NT2/D1 (cell line): ENCODE measurements around the gene SPRR1A.

ENCODE experiments used
- SUZ12 ChIP-seq: IDR thresholded peaks from 2 replicates; pipeline ENCODE4 v1.6.1; 2011; ENCODE audit not compliant: insufficient read length, insufficient read depth; ENCODE audit errors: extremely low read depth
- YY1 ChIP-seq: IDR thresholded peaks from 2 replicates; pipeline ENCODE4 v1.6.1; 2011; ENCODE audit not compliant: insufficient read length, insufficient read depth
- ZNF274 ChIP-seq: IDR thresholded peaks from 2 replicates; pipeline ENCODE4 v1.6.1; 2011; ENCODE audit warnings: mild to moderate bottlenecking, low read depth, low read length

- TF ChIP-seq SUZ12 (no peak), YY1 (no peak), ZNF274 (no peak)
Observed at GRCh38 chr1:152980676-152981075, 3.2 kb upstream of the SPRR1A start.
